ENCODE data around the gene ASXL1.

ASXL1 gene

DNA sequence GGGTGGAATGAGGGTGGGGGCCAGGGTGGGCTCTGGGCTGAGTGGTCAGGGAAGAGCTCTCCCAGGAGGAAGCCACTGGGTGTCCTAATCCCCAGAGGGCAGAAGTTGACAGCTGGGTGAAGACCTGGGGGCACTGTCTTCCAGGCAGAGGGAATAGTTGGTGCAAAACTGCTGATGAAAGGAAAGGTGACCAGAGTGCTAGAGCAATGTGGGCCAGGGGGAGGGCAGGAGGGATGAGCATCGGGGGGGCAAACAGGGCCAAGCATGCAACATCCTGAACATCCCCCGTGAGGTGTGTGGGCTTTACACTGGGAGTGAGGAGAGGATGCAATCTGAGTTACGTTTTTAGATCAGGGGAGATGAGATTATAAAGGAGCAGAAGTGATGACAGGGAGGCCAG is 129.2 kb downstream of the ASXL1 start:
- Histone ChIP-seq H3F3A (ENCODE audit: insufficient read depth, low read length) (no peaks in the 10 kb centered on the region), H3K36me3 (ENCODE audit: insufficient read depth, low read length) (no peaks in the 10 kb centered on the region; the same call in 1 of the 2 replicates), H4K20me1 (ENCODE audit: insufficient read depth, low read length) (no peaks in the 10 kb centered on the region), H3K9me2 (ENCODE audit: low read depth, low read length) (no peaks in the 10 kb centered on the region), H3K4me1 (ENCODE audit: insufficient read depth, low read length, severe bottlenecking) (peaks cover 17% of the 10 kb centered on the region), H3K9me3 (ENCODE audit: low read length) (no peaks in the 10 kb centered on the region), H3K9ac (ENCODE audit: low read length) (no peak overlapping the region), H3K4me2 (ENCODE audit: low read length) (no peak overlapping the region), H3K79me2 (ENCODE audit: insufficient read depth, low read length) (no peaks in the 10 kb centered on the region), H2AFZ (ENCODE audit: low read length) (no peak overlapping the region), H3K27me3 (ENCODE audit: insufficient read depth, low read length) (no peaks in the 10 kb centered on the region), H3K4me3 (ENCODE audit: low read depth, low read length, poor library complexity, severe bottlenecking) (no peak overlapping the region), H3K27ac (ENCODE audit: low read depth, low read length, poor library complexity, severe bottlenecking) (no peak overlapping the region)
- no peak for TF ChIP-seq EZH2 (IDR thresholded peaks at IDR 0.05; ENCODE audit: borderline replicate concordance, low read length)
- TF ChIP-seq, protein P1, sequence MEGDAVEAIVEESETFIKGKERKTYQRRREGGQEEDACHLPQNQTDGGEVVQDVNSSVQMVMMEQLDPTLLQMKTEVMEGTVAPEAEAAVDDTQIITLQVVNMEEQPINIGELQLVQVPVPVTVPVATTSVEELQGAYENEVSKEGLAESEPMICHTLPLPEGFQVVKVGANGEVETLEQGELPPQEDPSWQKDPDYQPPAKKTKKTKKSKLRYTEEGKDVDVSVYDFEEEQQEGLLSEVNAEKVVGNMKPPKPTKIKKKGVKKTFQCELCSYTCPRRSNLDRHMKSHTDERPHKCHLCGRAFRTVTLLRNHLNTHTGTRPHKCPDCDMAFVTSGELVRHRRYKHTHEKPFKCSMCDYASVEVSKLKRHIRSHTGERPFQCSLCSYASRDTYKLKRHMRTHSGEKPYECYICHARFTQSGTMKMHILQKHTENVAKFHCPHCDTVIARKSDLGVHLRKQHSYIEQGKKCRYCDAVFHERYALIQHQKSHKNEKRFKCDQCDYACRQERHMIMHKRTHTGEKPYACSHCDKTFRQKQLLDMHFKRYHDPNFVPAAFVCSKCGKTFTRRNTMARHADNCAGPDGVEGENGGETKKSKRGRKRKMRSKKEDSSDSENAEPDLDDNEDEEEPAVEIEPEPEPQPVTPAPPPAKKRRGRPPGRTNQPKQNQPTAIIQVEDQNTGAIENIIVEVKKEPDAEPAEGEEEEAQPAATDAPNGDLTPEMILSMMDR (IDR thresholded peaks at IDR 0.05; ENCODE audit: low read length) = no peak

DNA sequence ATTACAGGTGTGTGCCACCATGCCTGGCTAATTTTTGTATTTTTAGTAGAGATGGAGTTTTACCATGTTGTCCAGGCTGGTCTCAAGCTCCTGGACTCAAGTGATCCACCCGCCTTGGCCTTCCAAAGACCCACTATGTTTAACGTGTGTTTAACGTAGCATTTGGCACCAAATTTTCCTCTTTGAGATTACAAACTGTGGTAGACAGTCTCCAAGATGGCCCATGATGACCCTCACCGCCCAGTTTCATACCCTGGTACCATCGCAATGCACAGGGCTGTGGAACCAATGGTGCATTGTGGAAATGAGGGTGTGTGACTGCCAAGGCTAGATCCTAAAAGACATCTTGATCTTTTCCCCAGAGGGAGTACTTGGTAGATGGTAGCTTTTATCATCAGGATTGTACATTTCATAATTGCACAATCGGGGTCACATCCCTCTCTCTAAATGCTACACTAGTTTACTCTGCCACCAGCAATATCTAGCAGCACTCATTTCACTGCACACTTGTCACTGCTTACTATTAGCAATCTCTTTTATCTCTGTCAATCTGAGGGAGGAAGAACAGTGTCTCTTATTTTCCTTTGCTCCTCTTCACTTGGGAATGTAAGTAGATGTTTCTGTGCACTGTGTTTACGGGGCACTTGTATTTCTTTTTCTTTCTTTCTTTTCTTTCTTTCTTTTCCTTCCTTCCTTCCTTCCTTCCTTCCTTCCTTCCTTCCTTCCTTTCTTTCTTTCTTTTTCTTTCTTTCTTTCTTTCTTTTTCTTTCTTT is 130.1 kb downstream of the ASXL1 start:
- Histone ChIP-seq H4K20me1 (ENCODE audit: insufficient read depth, low read length) (no peaks in the 10 kb centered on the region), H3K4me3 (ENCODE audit: low read depth, low read length, poor library complexity, severe bottlenecking) (no peak overlapping the region), H3K4me2 (ENCODE audit: low read length) (no peak overlapping the region), H2AFZ (ENCODE audit: low read length) (no peak overlapping the region), H3K27ac (ENCODE audit: low read depth, low read length, poor library complexity, severe bottlenecking) (no peak overlapping the region), H3F3A (ENCODE audit: insufficient read depth, low read length) (no peaks in the 10 kb centered on the region), H3K9me2 (ENCODE audit: low read depth, low read length) (no peaks in the 10 kb centered on the region), H3K36me3 (ENCODE audit: insufficient read depth, low read length) (no peaks in the 10 kb centered on the region; the same call in 1 of the 2 replicates), H3K79me2 (ENCODE audit: insufficient read depth, low read length) (no peaks in the 10 kb centered on the region), H3K9ac (ENCODE audit: low read length) (no peak overlapping the region), H3K9me3 (ENCODE audit: low read length) (no peaks in the 10 kb centered on the region), H3K27me3 (ENCODE audit: insufficient read depth, low read length) (no peaks in the 10 kb centered on the region), H3K4me1 (ENCODE audit: insufficient read depth, low read length, severe bottlenecking) (peaks cover 21% of the 10 kb centered on the region)
- no peak for TF ChIP-seq EZH2 (IDR thresholded peaks at IDR 0.05; ENCODE audit: borderline replicate concordance, low read length)
- TF ChIP-seq, protein P1 (IDR thresholded peaks at IDR 0.05; ENCODE audit: low read length) = no peak
